WTC11 (cell line): ENCODE data around the gene PHF14. TPM values are rescaled to one million over a fixed set of nuclear protein-coding genes. Genes with fewer than 3 reads are reported as not detected.

Experiments
- ATAC-seq: fragments of 200-7000 bp; cut with Tn5 transposase; 2 replicates; pipeline ENCODE4 v1.10.0; 2021; ENCODE audit warnings: mild to moderate bottlenecking, moderate library complexity
- CTCF ChIA-PET: fragments of 300-600 bp; sonication (Branson Sonifier 250); formaldehyde crosslinking; loops from one replicate; lab custom pipeline; 2021; ENCODE audit warnings: antibody characterized with exemption; lab: Charles Lee
- POLR2A ChIA-PET: fragments of 350-600 bp; sonication (Branson Sonifier 250); formaldehyde crosslinking; loops from one replicate; lab custom pipeline; 2021; ENCODE audit warnings: antibody characterized with exemption; lab: Charles Lee
- DNase-seq: peaks from one replicate; pipeline ENCODE4 v3.0.0; 2021; ENCODE audit warnings: low spot score
- H3K27ac Mint-ChIP-seq: 2 replicates; pipeline ENCODE4 v1.8.0; 2021; ENCODE audit warnings: mixed read lengths
- H3K27me3 Mint-ChIP-seq: 2 replicates; pipeline ENCODE4 v1.8.0; 2021; ENCODE audit warnings: low read depth, mild to moderate bottlenecking, moderate library complexity, mixed read lengths
- H3K36me3 Mint-ChIP-seq: 2 replicates; pipeline ENCODE4 v1.8.0; 2021; ENCODE audit warnings: mixed read lengths
- H3K4me1 Mint-ChIP-seq: 2 replicates; pipeline ENCODE4 v1.8.0; 2022; ENCODE audit warnings: mixed read lengths
- H3K4me3 Mint-ChIP-seq: 2 replicates; pipeline ENCODE4 v1.8.0; 2021; ENCODE audit warnings: mild to moderate bottlenecking, moderate library complexity, mixed read lengths
- H3K9me3 Mint-ChIP-seq: 2 replicates; pipeline ENCODE4 v1.8.0; 2021; ENCODE audit warnings: mixed read lengths
- ATF1 ChIP-seq: sonication (generic); formaldehyde crosslinking; IDR thresholded peaks from 2 replicates; pipeline ENCODE4 v1.8.1; 2023; ENCODE audit warnings: mild to moderate bottlenecking, moderate library complexity, missing genetic modification reagents
- CREM ChIP-seq: sonication (generic); formaldehyde crosslinking; IDR thresholded peaks from 2 replicates; pipeline ENCODE4 v1.8.1; 2022; ENCODE audit warnings: mild to moderate bottlenecking, missing genetic modification reagents, moderate library complexity
- GRHL2 ChIP-seq: fragments of 250-450 bp; sonication (Bioruptor Pico); IDR thresholded peaks from 2 replicates; pipeline ENCODE4 v1.8.0; 2022; ENCODE audit warnings: mild to moderate bottlenecking, moderate library complexity; ENCODE audit not compliant: insufficient replicate concordance, severe bottlenecking
- HMGA2 ChIP-seq: fragments of 250-450 bp; sonication (Bioruptor Pico); IDR thresholded peaks from 2 replicates; pipeline ENCODE4 v1.4.0; 2021; ENCODE audit warnings: mild to moderate bottlenecking, moderate library complexity
- MYBL2 ChIP-seq: sonication (generic); formaldehyde crosslinking; IDR thresholded peaks from 2 replicates; pipeline ENCODE4 v1.8.1; 2023; ENCODE audit warnings: mild to moderate bottlenecking, moderate library complexity, missing genetic modification reagents
- NR1H2 ChIP-seq: sonication (generic); formaldehyde crosslinking; IDR thresholded peaks from 2 replicates; pipeline ENCODE4 v1.9.0; 2021; ENCODE audit warnings: mild to moderate bottlenecking, moderate library complexity, missing genetic modification reagents
- NR3C1 ChIP-seq: sonication (generic); formaldehyde crosslinking; conservative IDR thresholded peaks from 2 replicates; pipeline ENCODE4 v1.8.1; 2023; ENCODE audit warnings: low read depth, mild to moderate bottlenecking, missing genetic modification reagents
- PRRX2 ChIP-seq: fragments of 250-450 bp; sonication (Bioruptor Pico); IDR thresholded peaks from 2 replicates; pipeline ENCODE4 v1.8.0; 2021; ENCODE audit warnings: mild to moderate bottlenecking
- RELA ChIP-seq: sonication (generic); formaldehyde crosslinking; IDR thresholded peaks from 2 replicates; pipeline ENCODE4 v1.8.1; 2022; ENCODE audit warnings: missing genetic modification reagents, mild to moderate bottlenecking, borderline replicate concordance
- RORB ChIP-seq: fragments of 250-450 bp; sonication (Bioruptor Pico); IDR thresholded peaks from 2 replicates; pipeline ENCODE4 v1.9.0; 2021; ENCODE audit warnings: mild to moderate bottlenecking
- TEAD1 ChIP-seq: sonication (generic); formaldehyde crosslinking; IDR thresholded peaks from 2 replicates; pipeline ENCODE4 v1.8.0; 2022; ENCODE audit warnings: mild to moderate bottlenecking, missing genetic modification reagents
- TP53 ChIP-seq: sonication (generic); formaldehyde crosslinking; IDR thresholded peaks from 2 replicates; pipeline ENCODE4 v1.8.1; 2023; ENCODE audit warnings: mild to moderate bottlenecking, missing genetic modification reagents
- ZNF396 ChIP-seq: fragments of 250-450 bp; sonication (Bioruptor Pico); IDR thresholded peaks from 2 replicates; pipeline ENCODE4 v1.8.0; 2021; ENCODE audit warnings: mild to moderate bottlenecking, moderate library complexity, borderline replicate concordance
- ZNF423 ChIP-seq: fragments of 250-450 bp; sonication (Bioruptor Pico); IDR thresholded peaks from 2 replicates; pipeline ENCODE4 v2.1.2; 2022; ENCODE audit warnings: mild to moderate bottlenecking, moderate library complexity
- total RNA-seq: library from RNA; stranded (reverse); gene quantifications from 3 replicates; pipeline ENCODE4 v1.2.3, GENCODE V29; 2021
- TF ChIP-seq, protein P1 (sequence below): sonication (generic); formaldehyde crosslinking; IDR thresholded peaks from 2 replicates; pipeline ENCODE4 v1.8.1; 2023; ENCODE audit warnings: mild to moderate bottlenecking, missing genetic modification reagents
- TF ChIP-seq, protein P2 (sequence below): sonication (generic); formaldehyde crosslinking; conservative IDR thresholded peaks from 2 replicates; pipeline ENCODE4 v1.8.1; 2023; ENCODE audit warnings: mild to moderate bottlenecking, low read depth, missing genetic modification reagents, moderate library complexity
- TF ChIP-seq, protein P3 (sequence below): sonication (generic); formaldehyde crosslinking; conservative IDR thresholded peaks from 2 replicates; pipeline ENCODE4 v1.8.1; 2022; ENCODE audit warnings: mild to moderate bottlenecking, missing genetic modification reagents
- TF ChIP-seq, protein P4 (sequence below): sonication (generic); formaldehyde crosslinking; IDR thresholded peaks from 2 replicates; pipeline ENCODE4 v1.8.1; 2022; ENCODE audit warnings: low read depth, missing genetic modification reagents, borderline replicate concordance
- TF ChIP-seq, protein P5 (sequence below): fragments of 250-450 bp; sonication (Bioruptor Pico); IDR thresholded peaks from 2 replicates; pipeline ENCODE4 v1.9.0; 2021; ENCODE audit warnings: mild to moderate bottlenecking

The PHF14 gene
- total RNA-seq, 1 experiment from 2014 or later = 47.7 TPM

DNA sequence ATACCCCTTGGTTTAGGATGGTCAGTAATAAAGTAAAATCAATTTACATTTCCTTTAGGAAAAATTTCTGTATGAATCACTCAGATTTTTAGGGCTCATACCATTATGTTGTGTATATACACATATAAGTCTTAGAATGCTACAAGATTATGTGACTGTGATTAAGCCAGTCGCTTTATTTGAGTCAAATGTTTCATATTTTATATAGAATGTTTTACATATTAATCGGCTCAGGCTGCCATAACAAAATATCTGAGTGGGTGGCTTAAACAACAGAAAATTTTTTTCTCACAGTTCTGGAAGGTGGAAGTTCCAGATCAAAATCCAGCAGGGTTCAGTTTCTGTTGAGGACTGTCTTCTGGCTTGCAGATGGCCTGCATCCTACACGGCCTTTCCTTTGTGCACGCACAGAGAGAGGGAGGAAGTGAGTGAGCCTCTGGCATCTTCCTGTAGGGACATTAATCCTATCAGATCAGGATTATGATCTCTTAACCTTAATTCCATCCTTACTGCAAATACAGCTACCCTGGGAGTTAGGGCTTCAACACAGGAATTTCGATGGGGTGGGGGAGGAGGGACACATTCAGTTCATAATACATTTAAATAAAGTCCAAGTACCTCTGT lies 198.0 kb downstream of the PHF14 start:
- Mint-ChIP-seq H3K4me3 (no peak overlapping the region), H3K4me1 (no peaks in the 10 kb centered on the region), H3K27me3 (no peaks in the 10 kb centered on the region), H3K36me3 (no peaks in the 10 kb centered on the region), H3K27ac (no peak overlapping the region), H3K9me3 (no peaks in the 10 kb centered on the region)
- DNase-seq (no peak), ATAC-seq (no peak)
- POLR2A ChIA-PET = no interaction called here
- TF ChIP-seq, protein P1, sequence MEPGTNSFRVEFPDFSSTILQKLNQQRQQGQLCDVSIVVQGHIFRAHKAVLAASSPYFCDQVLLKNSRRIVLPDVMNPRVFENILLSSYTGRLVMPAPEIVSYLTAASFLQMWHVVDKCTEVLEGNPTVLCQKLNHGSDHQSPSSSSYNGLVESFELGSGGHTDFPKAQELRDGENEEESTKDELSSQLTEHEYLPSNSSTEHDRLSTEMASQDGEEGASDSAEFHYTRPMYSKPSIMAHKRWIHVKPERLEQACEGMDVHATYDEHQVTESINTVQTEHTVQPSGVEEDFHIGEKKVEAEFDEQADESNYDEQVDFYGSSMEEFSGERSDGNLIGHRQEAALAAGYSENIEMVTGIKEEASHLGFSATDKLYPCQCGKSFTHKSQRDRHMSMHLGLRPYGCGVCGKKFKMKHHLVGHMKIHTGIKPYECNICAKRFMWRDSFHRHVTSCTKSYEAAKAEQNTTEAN = no peak
- TF ChIP-seq RORB (CRISPR knock-in tag) = no peak
- no peak for TF ChIP-seq NR1H2 (CRISPR knock-in tag)
- no peak for TF ChIP-seq TEAD1
- TF ChIP-seq HMGA2 (CRISPR knock-in tag) = no peak
- no peak for TF ChIP-seq PRRX2 (CRISPR knock-in tag)
- TF ChIP-seq, protein P2, sequence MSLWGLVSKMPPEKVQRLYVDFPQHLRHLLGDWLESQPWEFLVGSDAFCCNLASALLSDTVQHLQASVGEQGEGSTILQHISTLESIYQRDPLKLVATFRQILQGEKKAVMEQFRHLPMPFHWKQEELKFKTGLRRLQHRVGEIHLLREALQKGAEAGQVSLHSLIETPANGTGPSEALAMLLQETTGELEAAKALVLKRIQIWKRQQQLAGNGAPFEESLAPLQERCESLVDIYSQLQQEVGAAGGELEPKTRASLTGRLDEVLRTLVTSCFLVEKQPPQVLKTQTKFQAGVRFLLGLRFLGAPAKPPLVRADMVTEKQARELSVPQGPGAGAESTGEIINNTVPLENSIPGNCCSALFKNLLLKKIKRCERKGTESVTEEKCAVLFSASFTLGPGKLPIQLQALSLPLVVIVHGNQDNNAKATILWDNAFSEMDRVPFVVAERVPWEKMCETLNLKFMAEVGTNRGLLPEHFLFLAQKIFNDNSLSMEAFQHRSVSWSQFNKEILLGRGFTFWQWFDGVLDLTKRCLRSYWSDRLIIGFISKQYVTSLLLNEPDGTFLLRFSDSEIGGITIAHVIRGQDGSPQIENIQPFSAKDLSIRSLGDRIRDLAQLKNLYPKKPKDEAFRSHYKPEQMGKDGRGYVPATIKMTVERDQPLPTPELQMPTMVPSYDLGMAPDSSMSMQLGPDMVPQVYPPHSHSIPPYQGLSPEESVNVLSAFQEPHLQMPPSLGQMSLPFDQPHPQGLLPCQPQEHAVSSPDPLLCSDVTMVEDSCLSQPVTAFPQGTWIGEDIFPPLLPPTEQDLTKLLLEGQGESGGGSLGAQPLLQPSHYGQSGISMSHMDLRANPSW (CRISPR knock-in tag) = no peak
- TF ChIP-seq ZNF423 (CRISPR knock-in tag) = no peak
- TF ChIP-seq, protein P3, sequence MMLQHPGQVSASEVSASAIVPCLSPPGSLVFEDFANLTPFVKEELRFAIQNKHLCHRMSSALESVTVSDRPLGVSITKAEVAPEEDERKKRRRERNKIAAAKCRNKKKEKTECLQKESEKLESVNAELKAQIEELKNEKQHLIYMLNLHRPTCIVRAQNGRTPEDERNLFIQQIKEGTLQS (CRISPR knock-in tag) = no peak
- TF ChIP-seq GRHL2 (CRISPR knock-in tag) = no peak
- no peak for TF ChIP-seq NR3C1
- TF ChIP-seq CREM (CRISPR knock-in tag) = no peak
- no peak for TF ChIP-seq TP53 (CRISPR knock-in tag)
- TF ChIP-seq, protein P4, sequence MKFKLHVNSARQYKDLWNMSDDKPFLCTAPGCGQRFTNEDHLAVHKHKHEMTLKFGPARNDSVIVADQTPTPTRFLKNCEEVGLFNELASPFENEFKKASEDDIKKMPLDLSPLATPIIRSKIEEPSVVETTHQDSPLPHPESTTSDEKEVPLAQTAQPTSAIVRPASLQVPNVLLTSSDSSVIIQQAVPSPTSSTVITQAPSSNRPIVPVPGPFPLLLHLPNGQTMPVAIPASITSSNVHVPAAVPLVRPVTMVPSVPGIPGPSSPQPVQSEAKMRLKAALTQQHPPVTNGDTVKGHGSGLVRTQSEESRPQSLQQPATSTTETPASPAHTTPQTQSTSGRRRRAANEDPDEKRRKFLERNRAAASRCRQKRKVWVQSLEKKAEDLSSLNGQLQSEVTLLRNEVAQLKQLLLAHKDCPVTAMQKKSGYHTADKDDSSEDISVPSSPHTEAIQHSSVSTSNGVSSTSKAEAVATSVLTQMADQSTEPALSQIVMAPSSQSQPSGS (CRISPR knock-in tag) = no peak
- TF ChIP-seq ZNF396 (CRISPR knock-in tag) = no peak
- TF ChIP-seq ATF1 = no peak
- no peak for TF ChIP-seq RELA
- TF ChIP-seq, protein P5, sequence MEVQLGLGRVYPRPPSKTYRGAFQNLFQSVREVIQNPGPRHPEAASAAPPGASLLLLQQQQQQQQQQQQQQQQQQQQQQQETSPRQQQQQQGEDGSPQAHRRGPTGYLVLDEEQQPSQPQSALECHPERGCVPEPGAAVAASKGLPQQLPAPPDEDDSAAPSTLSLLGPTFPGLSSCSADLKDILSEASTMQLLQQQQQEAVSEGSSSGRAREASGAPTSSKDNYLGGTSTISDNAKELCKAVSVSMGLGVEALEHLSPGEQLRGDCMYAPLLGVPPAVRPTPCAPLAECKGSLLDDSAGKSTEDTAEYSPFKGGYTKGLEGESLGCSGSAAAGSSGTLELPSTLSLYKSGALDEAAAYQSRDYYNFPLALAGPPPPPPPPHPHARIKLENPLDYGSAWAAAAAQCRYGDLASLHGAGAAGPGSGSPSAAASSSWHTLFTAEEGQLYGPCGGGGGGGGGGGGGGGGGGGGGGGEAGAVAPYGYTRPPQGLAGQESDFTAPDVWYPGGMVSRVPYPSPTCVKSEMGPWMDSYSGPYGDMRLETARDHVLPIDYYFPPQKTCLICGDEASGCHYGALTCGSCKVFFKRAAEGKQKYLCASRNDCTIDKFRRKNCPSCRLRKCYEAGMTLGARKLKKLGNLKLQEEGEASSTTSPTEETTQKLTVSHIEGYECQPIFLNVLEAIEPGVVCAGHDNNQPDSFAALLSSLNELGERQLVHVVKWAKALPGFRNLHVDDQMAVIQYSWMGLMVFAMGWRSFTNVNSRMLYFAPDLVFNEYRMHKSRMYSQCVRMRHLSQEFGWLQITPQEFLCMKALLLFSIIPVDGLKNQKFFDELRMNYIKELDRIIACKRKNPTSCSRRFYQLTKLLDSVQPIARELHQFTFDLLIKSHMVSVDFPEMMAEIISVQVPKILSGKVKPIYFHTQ (CRISPR knock-in tag) = no peak
- no peak for TF ChIP-seq MYBL2 (CRISPR knock-in tag)
- CTCF ChIA-PET = interaction anchor here (1.7 kb wide), 1 partner anchor 40 kb away, joined by 4 read pairs; no protein-coding TSS in a partner anchor
